Central memory CD8-positive, alpha-beta T cell (primary cell): Measurements from ENCODE around the gene SVOPL.
A peak's percentile ranks its signal among the peaks of the same experiment; 100 is the strongest.

Experiments used
- ATAC-seq: fragments of 150-1000 bp; cut with Tn5 transposase; replicated peaks from 2 replicates; pipeline ENCODE4 v1.10.0; 2022; ENCODE audit warnings: mild to moderate bottlenecking, moderate FRiP score, moderate number of reproducible peaks; ENCODE audit not compliant: poor library complexity, severe bottlenecking; ENCODE audit errors: extremely low read depth
- DNase-seq, 2 donors: peaks; one replicate each; pipeline ENCODE4 v3.0.0; 2021; ENCODE audit warnings: low spot score in 2 of 2
- H3K27ac Mint-ChIP-seq: one replicate; pipeline ENCODE4 v1.8.0; 2022; ENCODE audit warnings: low read depth, mild to moderate bottlenecking, moderate library complexity, mixed read lengths
- H3K27me3 Mint-ChIP-seq: one replicate; pipeline ENCODE4 v1.8.0; 2022; ENCODE audit warnings: mixed read lengths
- H3K36me3 Mint-ChIP-seq: one replicate; pipeline ENCODE4 v1.8.0; 2022; ENCODE audit warnings: mild to moderate bottlenecking, moderate library complexity, mixed read lengths; ENCODE audit not compliant: insufficient read depth
- H3K4me1 Mint-ChIP-seq: one replicate; pipeline ENCODE4 v1.8.0; 2022; ENCODE audit warnings: mixed read lengths
- H3K4me3 Mint-ChIP-seq: one replicate; pipeline ENCODE4 v1.8.0; 2022; ENCODE audit warnings: mild to moderate bottlenecking, moderate library complexity, mixed read lengths
- H3K9me3 Mint-ChIP-seq: one replicate; pipeline ENCODE4 v1.8.0; 2022; ENCODE audit warnings: mixed read lengths

SVOPL gene

DNA sequence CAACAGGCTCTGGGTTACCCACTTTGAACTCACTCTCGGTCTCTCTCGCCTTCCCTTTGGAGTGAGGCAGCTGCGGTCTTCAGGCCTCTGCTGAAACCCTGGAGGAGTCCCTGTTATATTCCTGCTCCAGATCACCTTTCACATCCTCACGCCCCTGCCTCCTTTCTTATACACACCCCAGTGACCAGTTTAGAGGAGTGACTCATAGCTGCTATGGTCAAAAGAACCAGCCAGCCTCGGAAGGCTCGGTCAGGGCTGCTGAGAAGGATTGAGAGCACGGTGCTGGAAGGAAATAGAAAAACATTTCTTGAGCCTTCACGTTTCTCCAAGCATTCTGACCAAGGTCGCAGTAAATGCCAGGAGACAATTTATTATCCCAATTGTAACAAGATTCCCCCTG, 28.3 kb upstream of the SVOPL start:
- H3K9me3 Mint-ChIP-seq = no peaks in the 10 kb centered on the region
- ATAC-seq = no peak
- no peak overlapping the region for H3K27ac Mint-ChIP-seq
- no peak for DNase-seq
- H3K4me1 Mint-ChIP-seq = no peaks in the 10 kb centered on the region
- H3K27me3 Mint-ChIP-seq = peaks cover 9% of the 10 kb centered on the region
- no peaks in the 10 kb centered on the region for H3K36me3 Mint-ChIP-seq
- H3K4me3 Mint-ChIP-seq = no peak overlapping the region

GRCh38 chr7:138727336-138728099, 26.4 kb upstream of the SVOPL start:
- no peak for ATAC-seq
- Mint-ChIP-seq H3K27me3 (peaks cover 9% of the 10 kb centered on the region), H3K9me3 (no peaks in the 10 kb centered on the region), H3K36me3 (no peaks in the 10 kb centered on the region), H3K27ac (no peak overlapping the region), H3K4me3 (no peak overlapping the region), H3K4me1 (no peaks in the 10 kb centered on the region)
- DNase-seq = no peak

GRCh38 chr7:138726288-138726687, 25.1 kb upstream of the SVOPL start:
- DNase-seq (no peak), ATAC-seq (no peak)
- Mint-ChIP-seq H3K27ac (no peak overlapping the region), H3K9me3 (no peaks in the 10 kb centered on the region), H3K4me1 (no peaks in the 10 kb centered on the region), H3K36me3 (no peaks in the 10 kb centered on the region), H3K27me3 (peaks cover 9% of the 10 kb centered on the region), H3K4me3 (no peak overlapping the region)

DNA sequence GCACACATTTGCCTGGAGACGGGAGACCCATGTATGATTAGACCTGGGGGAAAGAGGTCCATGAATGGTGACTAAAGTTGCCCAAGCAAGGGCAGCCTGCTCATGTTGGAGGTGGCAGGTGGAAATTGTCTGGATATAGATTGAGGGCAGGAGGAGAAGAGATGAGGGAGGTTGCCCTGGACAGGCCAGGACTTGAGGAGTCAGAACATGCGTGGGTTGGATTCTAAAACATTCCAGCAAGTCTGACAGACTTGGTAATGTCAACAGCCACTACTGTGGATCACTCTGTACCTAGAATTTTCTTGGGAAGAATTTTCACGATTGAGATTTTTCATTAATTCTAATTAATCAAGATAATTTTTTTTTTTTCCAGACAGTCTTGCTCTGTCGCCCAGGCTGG, 19.1 kb upstream of the SVOPL start:
- no peak overlapping the region for H3K4me3 Mint-ChIP-seq
- H3K4me1 Mint-ChIP-seq = peaks cover 20% of the 10 kb centered on the region
- H3K27ac Mint-ChIP-seq = no peak overlapping the region
- peaks cover 48% of the 10 kb centered on the region for H3K27me3 Mint-ChIP-seq
- DNase-seq (no peak), ATAC-seq (no peak)
- no peaks in the 10 kb centered on the region for H3K9me3 Mint-ChIP-seq
- peaks cover 4% of the 10 kb centered on the region for H3K36me3 Mint-ChIP-seq

DNA sequence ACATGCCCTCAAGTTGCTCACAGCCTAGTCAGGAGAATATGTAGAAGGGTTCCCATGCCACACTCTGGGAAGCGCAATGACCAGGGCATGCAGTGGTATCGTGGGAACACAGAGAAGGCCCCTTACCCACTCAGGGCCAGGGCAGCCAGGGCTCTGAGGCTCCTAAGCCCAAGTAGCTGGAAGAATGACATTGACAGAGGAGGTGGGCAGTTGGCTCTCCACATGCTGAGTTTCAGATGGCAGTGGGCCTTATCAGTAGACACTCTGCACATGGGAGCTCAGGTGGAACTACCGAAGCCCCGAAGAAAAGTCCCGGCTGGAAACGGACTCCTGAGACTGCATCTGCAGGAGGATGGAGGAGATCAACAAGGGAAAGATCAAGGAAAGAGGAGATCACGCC, 15.7 kb upstream of the SVOPL start:
- ATAC-seq (no peak), DNase-seq (no peak)
- Mint-ChIP-seq H3K4me1 (peaks cover 20% of the 10 kb centered on the region), H3K27me3 (peaks cover 61% of the 10 kb centered on the region), H3K9me3 (no peaks in the 10 kb centered on the region), H3K27ac (peak overlapping the region; percentile 89), H3K4me3 (peak overlapping the region; percentile 79), H3K36me3 (peaks cover 4% of the 10 kb centered on the region)

- H3K27ac Mint-ChIP-seq = no peak overlapping the region
- DNase-seq (no peak), ATAC-seq (no peak)
- H3K9me3 Mint-ChIP-seq = no peaks in the 10 kb centered on the region
- peaks cover 15% of the 10 kb centered on the region for H3K4me1 Mint-ChIP-seq
- H3K27me3 Mint-ChIP-seq = peaks cover 41% of the 10 kb centered on the region
- peaks cover 5% of the 10 kb centered on the region for H3K36me3 Mint-ChIP-seq
- no peak overlapping the region for H3K4me3 Mint-ChIP-seq
Measured at GRCh38 chr7:138713191-138713590, 12.0 kb upstream of the SVOPL start.

DNA sequence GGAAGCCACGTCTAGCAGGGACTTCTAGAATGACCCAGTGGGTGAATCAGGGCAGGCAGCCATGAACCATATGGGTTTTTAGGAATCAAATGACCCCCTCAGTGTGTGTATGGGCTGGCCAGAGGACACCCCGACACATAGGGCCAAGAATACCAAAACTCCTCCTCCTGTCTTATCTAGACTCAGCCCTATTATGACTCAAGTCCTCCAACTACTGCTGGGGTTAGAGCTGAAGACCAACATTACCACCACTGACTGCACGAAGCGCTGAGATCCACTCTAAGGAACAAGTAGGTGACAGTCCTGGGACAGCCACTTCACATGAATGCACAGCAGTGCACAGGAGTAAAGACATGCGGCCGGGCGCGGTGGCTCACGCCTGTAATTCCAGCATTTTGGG, 11.5 kb upstream of the SVOPL start:
- Mint-ChIP-seq H3K27ac (no peak overlapping the region), H3K4me3 (no peak overlapping the region), H3K36me3 (peaks cover 2% of the 10 kb centered on the region), H3K9me3 (no peaks in the 10 kb centered on the region), H3K4me1 (peaks cover 9% of the 10 kb centered on the region), H3K27me3 (peaks cover 35% of the 10 kb centered on the region)
- ATAC-seq = no peak
- DNase-seq = no peak

DNA sequence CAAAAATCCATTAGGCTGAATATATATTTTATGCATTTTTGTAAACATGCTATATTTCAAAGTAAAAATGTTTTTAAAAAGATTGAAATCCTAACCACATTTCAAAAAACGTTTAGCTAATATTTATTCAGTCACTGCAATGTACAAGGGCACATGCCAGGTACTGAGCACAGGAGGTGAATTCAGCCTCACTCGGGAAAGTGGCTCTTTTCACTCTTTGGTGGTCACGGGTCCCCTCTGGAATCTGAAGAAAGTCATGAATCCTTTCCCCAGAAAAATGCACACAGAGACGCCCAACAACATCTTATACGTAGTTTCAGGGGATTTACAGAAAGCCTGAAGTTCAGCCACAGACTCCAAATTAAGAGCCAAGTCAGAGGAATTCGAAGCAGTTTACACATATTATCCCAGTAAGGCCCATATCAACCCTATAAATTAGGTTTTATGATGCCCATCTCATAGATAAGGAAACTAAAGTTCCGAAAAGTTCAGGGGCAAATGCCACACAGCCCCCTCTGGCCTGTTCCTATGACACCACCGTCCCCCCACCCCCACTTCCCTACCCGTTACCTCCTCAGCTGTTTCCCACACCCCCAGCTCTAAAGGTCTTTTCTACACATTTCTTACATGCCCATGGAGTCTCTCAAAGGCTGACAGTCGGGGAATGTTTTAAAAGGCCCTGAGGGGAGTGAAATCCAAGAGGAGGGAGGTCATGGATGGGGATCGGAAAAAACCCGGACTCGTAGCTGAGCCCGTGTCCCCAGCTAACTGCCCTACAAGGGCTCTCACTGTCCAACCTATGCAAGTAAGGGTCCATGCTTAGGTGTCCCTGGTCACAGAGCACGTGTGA, 9.6 kb upstream of the SVOPL start:
- H3K9me3 Mint-ChIP-seq = no peaks in the 10 kb centered on the region
- no peak overlapping the region for H3K4me3 Mint-ChIP-seq
- peaks cover 16% of the 10 kb centered on the region for H3K27me3 Mint-ChIP-seq
- DNase-seq (no peak), ATAC-seq (no peak)
- H3K4me1 Mint-ChIP-seq = no peaks in the 10 kb centered on the region
- H3K36me3 Mint-ChIP-seq = peaks cover 2% of the 10 kb centered on the region
- H3K27ac Mint-ChIP-seq = no peak overlapping the region

GRCh38 chr7:138705167-138705566, 4.0 kb upstream of the SVOPL start:
- ATAC-seq (no peak), DNase-seq (no peak)
- H3K36me3 Mint-ChIP-seq = no peaks in the 10 kb centered on the region
- H3K4me3 Mint-ChIP-seq = no peak overlapping the region
- H3K4me1 Mint-ChIP-seq = no peaks in the 10 kb centered on the region
- H3K9me3 Mint-ChIP-seq = no peaks in the 10 kb centered on the region
- H3K27ac Mint-ChIP-seq = no peak overlapping the region
- H3K27me3 Mint-ChIP-seq = no peaks in the 10 kb centered on the region

DNA sequence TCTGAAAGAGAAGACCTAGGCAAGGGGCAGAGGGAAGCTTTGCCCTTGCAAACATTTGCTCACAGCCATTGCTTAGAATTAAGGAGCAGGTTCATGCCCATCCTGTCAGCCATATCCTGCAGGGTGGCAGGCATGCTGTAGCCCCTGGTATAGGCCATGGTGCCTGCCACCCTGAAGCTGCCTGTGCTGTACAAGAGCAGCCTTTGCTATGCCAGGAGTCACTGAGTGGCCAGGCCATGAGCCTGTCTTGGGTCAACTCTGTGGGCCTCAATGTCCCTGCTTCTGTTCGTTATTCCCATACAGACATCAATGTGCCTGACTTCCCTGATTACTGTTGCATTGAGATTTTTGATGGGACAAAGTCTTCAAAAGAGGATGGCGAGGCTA, 368 bp upstream of the SVOPL start:
- no peaks in the 10 kb centered on the region for H3K36me3 Mint-ChIP-seq
- peaks cover 20% of the 10 kb centered on the region for H3K27me3 Mint-ChIP-seq
- ATAC-seq (no peak), DNase-seq (no peak)
- H3K4me3 Mint-ChIP-seq = no peak overlapping the region
- no peaks in the 10 kb centered on the region for H3K9me3 Mint-ChIP-seq
- no peak overlapping the region for H3K27ac Mint-ChIP-seq
- H3K4me1 Mint-ChIP-seq = no peaks in the 10 kb centered on the region

DNA sequence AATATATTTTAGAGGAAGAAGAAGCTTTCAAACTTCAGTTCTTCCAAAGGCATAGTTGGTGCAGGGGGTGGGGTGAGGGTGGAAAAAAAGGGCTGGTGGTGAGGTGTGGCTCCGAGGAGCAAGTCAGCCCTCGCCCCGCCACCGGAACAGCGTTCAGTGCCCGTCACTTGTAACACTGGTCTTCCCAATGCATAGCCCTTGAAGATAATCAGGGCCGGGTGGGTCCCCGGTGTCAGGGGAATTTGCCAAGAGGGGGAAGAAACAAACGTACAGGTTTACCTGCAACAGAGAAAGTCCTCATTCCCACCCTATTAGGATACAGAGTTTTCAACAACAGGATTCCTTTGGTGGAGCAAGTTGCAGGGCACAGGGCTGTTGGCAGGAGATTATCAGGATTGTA, 1.5 kb downstream of the SVOPL start:
- H3K9me3 Mint-ChIP-seq = no peaks in the 10 kb centered on the region
- DNase-seq (no peak), ATAC-seq (no peak)
- no peaks in the 10 kb centered on the region for H3K36me3 Mint-ChIP-seq
- no peaks in the 10 kb centered on the region for H3K4me1 Mint-ChIP-seq
- H3K27ac Mint-ChIP-seq = no peak overlapping the region
- H3K4me3 Mint-ChIP-seq = no peak overlapping the region
- H3K27me3 Mint-ChIP-seq = peaks cover 20% of the 10 kb centered on the region

DNA sequence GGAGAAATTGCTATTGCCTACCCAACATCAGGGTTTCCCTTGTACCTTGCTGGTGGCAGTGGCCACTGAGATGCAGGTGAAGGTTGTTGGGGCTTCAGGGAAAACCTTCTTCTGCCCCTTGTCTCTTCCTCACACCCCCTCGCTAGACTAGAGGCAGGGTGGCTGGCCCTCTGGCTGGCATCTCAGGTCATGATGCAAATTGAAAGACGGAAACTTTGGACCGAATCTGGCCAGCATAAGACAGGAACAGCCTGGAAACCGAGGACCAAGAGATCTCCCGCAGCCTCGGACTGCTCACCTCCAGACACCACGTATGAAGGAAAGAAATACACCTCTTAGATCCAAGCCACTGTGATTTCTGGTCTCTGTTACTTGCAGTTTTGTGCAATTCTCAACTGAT, 2.9 kb downstream of the SVOPL start:
- ATAC-seq (no peak), DNase-seq (no peak)
- Mint-ChIP-seq H3K4me1 (no peaks in the 10 kb centered on the region), H3K27me3 (peaks cover 27% of the 10 kb centered on the region), H3K27ac (no peak overlapping the region), H3K36me3 (no peaks in the 10 kb centered on the region), H3K9me3 (no peaks in the 10 kb centered on the region), H3K4me3 (no peak overlapping the region)

DNA sequence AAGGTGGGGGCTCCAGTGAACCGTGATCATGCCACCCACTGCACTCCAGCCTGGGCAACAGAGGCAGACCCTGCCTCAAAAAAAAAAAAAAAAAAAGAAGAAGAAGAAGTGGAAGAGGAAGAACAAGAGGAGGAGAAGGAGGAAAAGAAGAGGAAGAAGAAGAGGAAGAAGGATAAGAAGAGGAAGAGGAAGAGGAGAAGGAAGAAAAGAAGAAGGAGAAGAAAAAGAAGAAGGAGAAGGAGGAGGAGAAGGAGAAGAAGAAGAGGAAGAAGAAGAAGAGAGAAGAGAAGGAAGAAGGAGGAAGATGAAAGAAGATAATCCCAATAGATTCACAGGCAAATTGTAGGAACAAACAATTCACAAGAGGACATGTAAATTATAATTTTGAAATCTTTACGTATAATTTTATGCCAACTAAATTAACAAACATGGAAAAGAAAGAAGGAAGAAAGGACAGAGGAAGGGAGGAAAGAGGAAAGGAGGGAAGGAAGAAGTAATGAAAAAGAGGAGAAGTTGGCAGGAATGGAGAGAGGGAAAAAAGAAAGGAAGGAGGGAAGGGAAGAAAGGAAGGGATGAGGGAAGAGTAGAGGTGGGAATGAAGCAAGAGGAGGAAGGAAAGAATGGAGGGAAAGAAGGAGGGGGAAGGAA, 3.5 kb downstream of the SVOPL start:
- Mint-ChIP-seq H3K36me3 (no peaks in the 10 kb centered on the region), H3K27ac (no peak overlapping the region), H3K9me3 (no peaks in the 10 kb centered on the region), H3K27me3 (peaks cover 33% of the 10 kb centered on the region), H3K4me1 (no peaks in the 10 kb centered on the region), H3K4me3 (no peak overlapping the region)
- DNase-seq (no peak), ATAC-seq (no peak)
